HFFc6 (cell line): Measurements from ENCODE around the gene TCEA2. TPM values are rescaled to one million over a fixed set of nuclear protein-coding genes. Genes with fewer than 3 reads are reported as not detected.

Source experiments
- DNase-seq: peaks from one replicate; pipeline ENCODE4 v3.0.0-alpha.2; 2018
- H3K27ac Mint-ChIP-seq: 2 replicates; pipeline ENCODE4 v1.8.0; 2020; ENCODE audit warnings: mild to moderate bottlenecking, mixed read lengths
- H3K27me3 Mint-ChIP-seq: 2 replicates; pipeline ENCODE4 v1.8.0; 2021; ENCODE audit warnings: mild to moderate bottlenecking, moderate library complexity, mixed read lengths; ENCODE audit not compliant: insufficient read depth
- H3K36me3 Mint-ChIP-seq: 2 replicates; pipeline ENCODE4 v1.8.0; 2021; ENCODE audit warnings: low read depth, mixed read lengths
- H3K4me1 Mint-ChIP-seq: 2 replicates; pipeline ENCODE4 v1.8.0; 2020; ENCODE audit warnings: low read depth, mixed read lengths
- H3K4me3 Mint-ChIP-seq: 2 replicates; pipeline ENCODE4 v1.8.0; 2020; ENCODE audit warnings: mild to moderate bottlenecking, moderate library complexity, mixed read lengths
- H3K9me3 Mint-ChIP-seq: 2 replicates; pipeline ENCODE4 v1.8.0; 2020; ENCODE audit warnings: mild to moderate bottlenecking, mixed read lengths
- CTCF ChIP-seq: fragments of 200-600 bp; sonication (generic); IDR thresholded peaks from 2 replicates; pipeline ENCODE4 v1.5.0; 2021; ENCODE audit warnings: antibody characterized with exemption, mild to moderate bottlenecking
- total RNA-seq, 6 experiments: library from RNA; stranded (reverse); fragmentation: NEBNext Ultra II Directional; extraction: Animal tissue kit (Norgen Biotek cat#: 25700); gene quantifications; 2 replicates in 1 of 6; 3 replicates in 5 of 6; pipeline ENCODE4 v1.2.3, GENCODE V29; 2021

Gene TCEA2
- total RNA-seq, 6 experiments from 2014 or later: 36.8 to 47.4 (median 41.5) TPM

- Mint-ChIP-seq H3K4me3 (no peak overlapping the region), H3K4me1 (peaks cover 8% of the 10 kb centered on the region; the same call in 1 of the 2 replicates), H3K27ac (no peak overlapping the region), H3K36me3 (no peaks in the 10 kb centered on the region), H3K9me3 (no peaks in the 10 kb centered on the region), H3K27me3 (peaks cover 8% of the 10 kb centered on the region)
- DNase-seq: no peak
- no peak for TF ChIP-seq CTCF
Observed at GRCh38 chr20:64077541-64077875, 14.5 kb downstream of the TCEA2 start.

GRCh38 chr20:64077876-64078551, 15.0 kb downstream of the TCEA2 start:
- Mint-ChIP-seq H3K27ac (no peak overlapping the region), H3K36me3 (no peaks in the 10 kb centered on the region), H3K4me1 (peaks cover 8% of the 10 kb centered on the region; the same call in 1 of the 2 replicates), H3K27me3 (peaks cover 10% of the 10 kb centered on the region), H3K4me3 (peak overlapping the region; percentile 89), H3K9me3 (no peaks in the 10 kb centered on the region)
- no peak for DNase-seq
- TF ChIP-seq CTCF: no peak

GRCh38 chr20:64078934-64079272, 15.9 kb downstream of the TCEA2 start:
- TF ChIP-seq CTCF: no peak
- DNase-seq: no peak
- Mint-ChIP-seq H3K27me3 (peaks cover 13% of the 10 kb centered on the region), H3K27ac (no peak overlapping the region), H3K4me1 (peaks cover 8% of the 10 kb centered on the region; the same call in 1 of the 2 replicates), H3K4me3 (peak overlapping the region; percentile 89), H3K9me3 (no peaks in the 10 kb centered on the region), H3K36me3 (no peaks in the 10 kb centered on the region)

GRCh38 chr20:64079273-64080012, 16.4 kb downstream of the TCEA2 start, which contains the start of gene RGS19:
RGS19 (minus strand) TSS chr20:64079518; CDS start chr20:64076886, 2,632 bp downstream.
- no peak for DNase-seq

More at GRCh38 chr20:64079273-64080012, 16.4 kb downstream of the TCEA2 start, which contains the start of gene RGS19:
- H3K9me3 Mint-ChIP-seq: no peaks in the 10 kb centered on the region
- H3K4me1 Mint-ChIP-seq: peaks cover 8% of the 10 kb centered on the region; the same call in 1 of the 2 replicates
- peak; percentile 28; the same call in 1 of the 2 replicates for TF ChIP-seq CTCF
- peaks cover 13% of the 10 kb centered on the region for H3K27me3 Mint-ChIP-seq
- H3K4me3 Mint-ChIP-seq: peak within 1 kb of the TSS; percentile 89
- no peaks in the 10 kb centered on the region for H3K36me3 Mint-ChIP-seq
- H3K27ac Mint-ChIP-seq: 0 out of 2 replicates have a peak within 1 kb of the TSS, but pooled peaks have one; percentile 13
